Activated T-cell treated with anti-CD3 and anti-CD28 coated beads for 48 hours (primary cell): ENCODE results near the gene ERCC6.

Experiments
- DNase-seq: peaks from one replicate; pipeline ENCODE4 v3.0.0-alpha.2; 2020; ENCODE audit warnings: low read depth

ERCC6 gene

DNA sequence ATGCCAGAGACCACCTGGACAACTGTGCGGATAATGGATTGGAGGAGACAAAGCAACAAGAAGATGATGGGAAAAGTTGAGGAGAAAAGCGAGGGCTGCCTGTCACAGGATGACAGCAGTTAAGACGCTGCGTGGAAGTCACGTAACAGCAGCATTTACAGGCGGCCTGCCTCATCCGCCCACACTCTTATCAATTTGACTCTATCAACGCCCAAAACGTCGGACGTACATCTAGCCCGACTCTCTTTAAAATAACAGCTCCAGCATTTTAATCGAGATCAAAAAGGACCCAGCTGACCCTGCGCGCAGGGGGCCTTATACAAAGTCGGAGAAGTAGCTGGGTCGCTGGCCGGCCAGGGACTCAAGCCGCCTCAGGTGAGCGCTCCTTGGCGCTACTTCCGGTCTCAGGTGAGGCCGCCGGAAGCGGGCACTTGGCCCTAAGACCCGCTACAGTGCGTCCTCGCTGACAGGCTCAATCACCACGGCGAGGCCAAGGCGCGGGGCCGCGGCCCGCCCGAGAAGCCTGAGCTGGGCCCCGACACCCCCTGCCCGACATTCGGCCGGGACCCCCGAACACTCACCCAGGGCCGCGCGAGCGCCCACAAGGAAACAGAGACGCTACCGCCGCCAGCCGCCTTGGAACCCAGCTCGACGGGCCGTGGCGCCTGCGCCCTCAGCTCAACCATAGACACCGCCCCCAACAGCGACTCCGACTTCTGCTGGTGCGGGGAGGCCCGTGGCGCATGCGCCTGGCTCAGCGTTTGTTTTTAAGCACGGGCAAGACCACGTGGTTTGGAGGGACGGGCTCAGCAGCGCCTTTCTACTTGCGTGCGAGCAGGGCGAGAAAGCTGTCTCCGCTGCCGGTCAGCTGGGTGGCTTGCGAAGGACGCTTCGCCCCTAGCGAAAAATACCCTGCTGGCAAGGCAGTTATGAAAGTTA lies at the start of gene ERCC6:
TSS of gene ERCC6 (minus strand) at position 741 of the 939 bp plus-strand sequence.
- DNase-seq, result peak; percentile 92

DNA sequence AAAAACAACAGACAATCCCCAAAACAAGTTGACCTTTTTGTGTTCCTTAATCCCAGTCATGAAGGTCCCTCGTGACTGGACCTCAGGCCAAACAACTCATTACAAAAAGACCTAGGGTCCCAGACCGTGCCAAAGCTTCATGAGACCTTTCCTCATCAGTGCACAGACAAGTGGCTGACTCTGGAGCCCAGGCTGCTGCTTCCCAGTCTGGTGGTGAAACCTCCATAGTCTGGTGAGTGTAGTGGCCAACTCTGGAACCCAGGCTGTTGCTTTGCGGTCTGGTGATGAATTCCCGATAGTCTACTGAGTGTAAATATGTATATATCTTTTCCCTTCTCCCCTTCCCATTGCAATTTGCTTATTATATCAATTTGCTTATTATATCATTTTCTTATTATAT lies 49.1 kb upstream of the ERCC6 start:
- no peak for DNase-seq

- DNase-seq, result no peak
Observed at GRCh38 chr10:49585387-49585786, 46.5 kb upstream of the ERCC6 start.

GRCh38 chr10:49579621-49580020 lies 40.7 kb upstream of the ERCC6 start:
- no peak for DNase-seq

DNA sequence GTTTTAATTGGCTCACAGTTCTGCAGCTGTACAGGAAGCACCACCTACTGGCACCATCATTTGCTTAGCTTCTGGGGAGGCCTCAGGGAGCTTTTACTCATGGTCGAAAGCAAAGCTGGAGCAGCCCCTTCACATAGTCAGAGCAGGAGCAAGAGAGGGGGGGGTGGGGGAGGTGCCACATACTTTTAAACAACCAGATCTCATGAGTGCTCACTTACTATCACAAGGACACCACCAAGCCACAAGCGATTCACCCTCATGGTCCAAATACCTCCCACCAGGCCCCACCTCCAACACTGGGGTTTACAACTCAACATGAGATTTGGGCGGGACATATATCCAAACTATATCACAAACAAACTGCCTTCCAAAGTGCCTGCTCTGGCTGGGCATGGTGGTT lies 39.5 kb upstream of the ERCC6 start:
- no peak for DNase-seq

- DNase-seq, result no peak
Observed at GRCh38 chr10:49577182-49577925, 38.4 kb upstream of the ERCC6 start.

GRCh38 chr10:49575489-49576072 lies 36.7 kb upstream of the ERCC6 start:
- DNase-seq, result no peak

DNA sequence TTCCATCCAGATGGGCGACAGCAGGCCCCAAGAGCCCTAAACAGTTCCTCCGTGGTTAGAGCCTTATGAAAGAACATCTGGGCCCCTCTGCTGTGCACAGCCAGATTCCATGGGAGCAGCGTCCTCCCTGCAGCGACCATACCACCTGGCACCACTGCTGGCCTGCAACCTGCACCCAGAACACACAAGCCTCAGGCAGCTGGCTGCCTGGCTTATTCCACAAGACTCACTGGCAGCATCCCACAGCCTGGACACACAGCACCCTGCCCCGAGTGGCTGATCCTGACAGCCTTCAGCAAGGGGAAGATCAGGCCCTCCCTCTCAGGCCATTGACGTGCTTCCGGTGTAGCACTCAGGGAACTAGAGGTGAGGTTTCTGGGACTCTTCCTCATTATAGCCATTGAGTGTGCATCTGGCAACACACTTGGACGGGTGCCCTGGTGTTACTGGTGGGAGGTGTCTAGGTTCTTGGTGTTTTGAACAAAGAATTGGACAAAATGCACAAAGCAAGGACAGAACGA lies 33.7 kb upstream of the ERCC6 start:
- DNase-seq, result no peak

GRCh38 chr10:49571388-49571787 lies 32.5 kb upstream of the ERCC6 start:
- no peak for DNase-seq

GRCh38 chr10:49569031-49569631 lies 30.2 kb upstream of the ERCC6 start:
- DNase-seq, result no peak

- no peak for DNase-seq
Observed at GRCh38 chr10:49568235-49568634, 29.3 kb upstream of the ERCC6 start.

DNA sequence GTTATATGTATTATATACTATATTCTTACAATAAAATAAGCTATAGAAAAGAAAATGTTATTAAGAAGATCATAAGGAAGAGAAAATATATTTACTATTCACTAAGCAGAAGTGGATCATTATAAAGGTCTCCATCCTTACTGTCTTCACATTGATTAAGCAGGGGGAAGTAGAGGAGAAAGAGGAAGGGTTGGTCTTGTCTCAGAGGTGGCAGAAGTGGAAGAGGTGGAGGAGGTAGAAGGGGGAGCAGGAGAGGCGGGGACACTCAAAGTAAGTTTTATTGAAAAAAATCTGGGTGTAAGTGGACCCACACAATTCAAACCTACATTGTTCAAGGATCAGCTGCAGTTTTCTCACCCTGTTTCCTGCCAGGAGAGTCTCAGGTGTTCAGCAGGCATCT lies 28.9 kb upstream of the ERCC6 start:
- no peak for DNase-seq

- DNase-seq, result no peak
Observed at GRCh38 chr10:49564461-49565009, 25.6 kb upstream of the ERCC6 start.

DNA sequence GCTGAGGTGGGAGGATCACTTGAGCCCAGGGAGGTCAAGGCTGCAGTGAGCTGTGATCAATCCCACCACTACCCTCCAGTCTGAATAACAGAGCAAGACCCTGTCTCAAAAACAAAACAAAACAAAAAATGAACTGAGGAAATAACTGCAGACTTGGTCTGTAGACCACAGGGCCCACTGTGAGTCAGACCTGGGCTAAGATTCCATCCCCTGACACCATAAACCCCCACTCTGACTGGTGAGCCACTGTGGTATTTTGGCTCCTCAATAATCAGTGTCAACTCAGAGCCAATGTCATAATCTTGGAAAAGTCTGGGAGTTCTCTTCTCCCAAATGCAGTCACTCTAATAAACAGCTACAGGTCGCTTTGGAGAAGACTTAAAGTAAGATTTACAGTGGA lies 24.0 kb upstream of the ERCC6 start:
- DNase-seq, result no peak

- no peak for DNase-seq
Observed at GRCh38 chr10:49560526-49560925, 21.6 kb upstream of the ERCC6 start.

DNA sequence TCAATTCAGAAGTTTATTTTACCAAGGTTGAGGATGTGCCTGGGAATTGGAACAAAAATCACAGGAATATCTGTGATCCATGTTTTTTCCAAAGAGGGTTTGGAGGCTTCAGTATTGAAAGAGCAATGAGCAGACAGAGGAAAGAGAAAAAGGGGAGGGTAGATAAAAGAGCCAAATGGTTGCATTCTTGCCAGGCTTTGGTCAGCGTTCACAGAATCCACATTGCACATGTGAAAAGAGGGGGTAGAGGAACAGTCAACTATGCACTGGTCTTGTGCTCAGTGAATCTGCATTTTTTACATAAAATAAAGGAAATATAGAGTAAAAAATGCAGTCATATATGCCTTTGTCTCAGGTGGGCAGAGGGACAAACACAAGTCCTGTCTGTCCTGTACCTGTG lies 20.6 kb upstream of the ERCC6 start:
- DNase-seq, result no peak

DNA sequence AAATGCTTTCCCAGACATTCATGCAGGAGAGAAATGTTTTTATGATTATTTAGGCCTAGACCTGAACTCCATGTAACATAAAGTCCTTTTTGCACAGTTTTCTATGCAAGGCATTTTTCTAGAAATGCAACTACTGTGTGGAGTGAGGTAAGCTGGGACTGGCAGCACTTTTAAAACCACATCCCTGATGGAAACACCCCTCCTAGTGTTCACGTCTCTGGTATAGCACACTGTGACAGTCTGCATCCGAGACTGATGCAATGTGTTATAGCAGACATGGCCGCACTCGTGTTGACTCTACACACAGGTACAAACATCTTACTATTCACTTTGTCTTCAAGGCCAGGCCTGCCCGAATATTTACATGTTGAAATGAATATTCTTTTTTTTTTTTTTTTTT lies 19.3 kb upstream of the ERCC6 start:
- DNase-seq, result no peak

GRCh38 chr10:49557681-49558080 lies 18.8 kb upstream of the ERCC6 start:
- DNase-seq, result no peak

- no peak for DNase-seq
Observed at GRCh38 chr10:49556723-49557122, 17.8 kb upstream of the ERCC6 start.

DNA sequence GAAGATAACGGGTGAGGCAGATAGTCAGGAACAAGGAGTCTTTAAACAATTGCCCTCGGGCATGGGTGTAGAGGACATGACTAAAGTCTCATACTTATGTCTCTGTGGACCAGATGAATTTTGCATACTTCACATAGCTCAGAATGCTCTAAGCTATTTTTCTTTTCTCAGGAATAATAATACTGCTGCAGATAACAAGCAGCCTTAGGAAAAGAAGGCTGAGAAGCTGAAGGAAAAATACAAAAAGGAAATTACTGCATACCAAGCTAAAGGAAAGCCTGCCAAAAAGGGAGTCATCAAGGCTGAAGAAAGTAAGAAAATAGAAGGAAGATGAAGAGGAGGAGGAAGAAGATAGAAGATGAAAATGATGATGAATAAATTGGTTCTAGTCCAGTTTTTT lies 13.4 kb upstream of the ERCC6 start:
- DNase-seq, result no peak

GRCh38 chr10:49550563-49550962 lies 11.6 kb upstream of the ERCC6 start:
- no peak for DNase-seq
